HS-27A (cell line): ENCODE measurements around the gene CEP164.

Source experiments
- DNase-seq: peaks from one replicate; pipeline ENCODE4 v3.0.0-alpha.2; 2012; ENCODE audit warnings: low read depth, missing footprints

Gene CEP164

GRCh38 chr11:117461396-117462182 lies 133.9 kb downstream of the CEP164 start:
- no peak for DNase-seq

GRCh38 chr11:117462183-117462863 lies 134.7 kb downstream of the CEP164 start:
- no peak for DNase-seq

DNA sequence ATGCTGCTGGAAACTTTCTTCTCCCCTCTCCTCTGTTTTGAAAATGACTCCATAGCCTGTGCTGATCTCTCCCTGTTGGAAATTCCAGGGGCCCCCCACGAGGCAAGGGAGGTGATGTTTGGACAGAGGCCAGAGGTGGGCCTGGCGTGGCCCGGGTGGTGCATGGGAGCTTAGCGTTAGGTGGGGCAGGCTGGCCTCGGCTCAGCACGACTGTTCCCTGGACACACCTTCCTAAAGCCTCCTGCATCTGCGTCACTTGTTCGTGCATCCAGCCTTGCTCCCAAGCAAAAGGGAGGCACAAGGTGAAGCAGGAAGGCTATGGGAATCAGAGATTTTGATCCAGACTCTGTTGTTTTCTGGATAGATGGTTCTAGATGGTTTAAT lies 135.2 kb downstream of the CEP164 start:
- DNase-seq = no peak
